Sigmoid colon (tissue), 4 donors: ENCODE data around the gene NEUROG3.

Experiments
- EP300 ChIP-seq, 4 donors: sonication (generic); formaldehyde crosslinking; IDR thresholded peaks; one replicate each; pipeline ENCODE4 v1.6.1; 2017; ENCODE audit warnings: antibody characterized with exemption in 4 of 4
- POLR2A ChIP-seq, 2 donors: fragments of 450-650 bp; IDR thresholded peaks; one replicate each; pipeline ENCODE4 v1.6.1; 2016; ENCODE audit warnings: antibody characterized with exemption in 2 of 2, mild to moderate bottlenecking in 2 of 2, moderate library complexity in 2 of 2
- POLR2AphosphoS5 ChIP-seq, 4 donors: sonication (generic); formaldehyde crosslinking; IDR thresholded peaks; one replicate each; pipeline ENCODE4 v1.6.1; 2017; ENCODE audit warnings: antibody characterized with exemption in 4 of 4
- TF ChIP-seq, protein P1 (sequence below), 4 experiments: fragments of 450-650 bp in 3 of 4; fragments of 200-600 bp in 1 of 4; IDR thresholded peaks; one replicate each; pipeline ENCODE4 v1.5.1; 2016 to 2019; ENCODE audit warnings: antibody characterized with exemption in 4 of 4, mild to moderate bottlenecking in 3 of 4, moderate library complexity in 2 of 4

DNA sequence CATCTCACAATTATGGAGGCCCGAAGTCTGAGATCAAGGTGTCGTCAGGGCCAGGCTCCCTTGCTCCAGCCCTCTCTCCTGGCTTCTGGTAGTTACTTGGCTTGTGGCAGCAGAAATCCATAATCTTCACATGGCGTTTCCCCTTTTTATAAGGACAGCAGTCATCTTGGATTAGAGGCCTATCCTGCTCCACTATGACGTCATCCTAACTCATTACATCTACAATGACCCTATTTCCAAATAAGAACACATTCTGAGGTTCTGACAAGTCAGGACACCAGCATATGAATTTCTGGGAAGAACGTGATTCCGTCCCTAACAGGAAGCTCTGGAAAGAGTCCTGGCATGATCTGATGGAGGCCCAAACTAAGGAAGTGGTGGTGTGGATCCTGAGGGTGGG lies 35.8 kb downstream of the NEUROG3 start:
- TF ChIP-seq, protein P1, sequence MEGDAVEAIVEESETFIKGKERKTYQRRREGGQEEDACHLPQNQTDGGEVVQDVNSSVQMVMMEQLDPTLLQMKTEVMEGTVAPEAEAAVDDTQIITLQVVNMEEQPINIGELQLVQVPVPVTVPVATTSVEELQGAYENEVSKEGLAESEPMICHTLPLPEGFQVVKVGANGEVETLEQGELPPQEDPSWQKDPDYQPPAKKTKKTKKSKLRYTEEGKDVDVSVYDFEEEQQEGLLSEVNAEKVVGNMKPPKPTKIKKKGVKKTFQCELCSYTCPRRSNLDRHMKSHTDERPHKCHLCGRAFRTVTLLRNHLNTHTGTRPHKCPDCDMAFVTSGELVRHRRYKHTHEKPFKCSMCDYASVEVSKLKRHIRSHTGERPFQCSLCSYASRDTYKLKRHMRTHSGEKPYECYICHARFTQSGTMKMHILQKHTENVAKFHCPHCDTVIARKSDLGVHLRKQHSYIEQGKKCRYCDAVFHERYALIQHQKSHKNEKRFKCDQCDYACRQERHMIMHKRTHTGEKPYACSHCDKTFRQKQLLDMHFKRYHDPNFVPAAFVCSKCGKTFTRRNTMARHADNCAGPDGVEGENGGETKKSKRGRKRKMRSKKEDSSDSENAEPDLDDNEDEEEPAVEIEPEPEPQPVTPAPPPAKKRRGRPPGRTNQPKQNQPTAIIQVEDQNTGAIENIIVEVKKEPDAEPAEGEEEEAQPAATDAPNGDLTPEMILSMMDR (IDR thresholded peaks at IDR 0.05): no peak
- no peak for TF ChIP-seq POLR2A (IDR thresholded peaks at IDR 0.05)
- no peak for TF ChIP-seq POLR2AphosphoS5 (IDR thresholded peaks at IDR 0.05)
- TF ChIP-seq EP300 (IDR thresholded peaks at IDR 0.05): no peak
